HG03342 (cell line): ENCODE measurements around the gene CHST5.

Source experiments
- ATAC-seq: cut with Tn5 transposase; IDR thresholded peaks from one replicate; pipeline ENCODE4 v1.9.1; 2021; ENCODE audit warnings: mild to moderate bottlenecking, moderate library complexity; ENCODE audit not compliant: unreplicated experiment

CHST5 gene

DNA sequence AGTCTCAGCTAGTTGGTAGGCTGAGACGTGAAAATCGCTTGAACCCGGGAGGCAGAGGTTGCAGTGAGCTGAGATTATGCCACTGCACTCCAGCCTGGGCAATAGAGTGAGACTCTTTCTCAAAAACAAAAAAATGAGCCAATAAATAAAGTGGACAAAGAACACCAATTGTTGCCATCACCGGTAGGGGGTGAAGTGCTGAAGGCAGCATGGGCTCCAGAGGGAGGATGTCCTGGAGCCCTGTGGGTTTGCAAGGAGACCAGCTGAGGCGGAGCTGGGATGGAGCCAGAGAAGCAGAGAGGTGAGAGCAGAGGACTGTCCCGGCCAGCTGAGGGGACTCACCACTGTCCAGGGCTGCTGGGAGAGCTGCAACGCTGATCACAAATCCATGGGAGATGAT, 54.4 kb downstream of the CHST5 start:
- no peak for ATAC-seq

GRCh38 chr16:75479421-75479990, 56.4 kb downstream of the CHST5 start:
- no peak for ATAC-seq
